K562 (cell line): Measurements from ENCODE around the gene LOXHD1. TPM values are rescaled to one million over a fixed set of nuclear protein-coding genes. Genes with fewer than 3 reads are reported as not detected.

Source experiments
- ATAC-seq: fragments of 200-7000 bp; cut with Tn5 transposase; 3 replicates; pipeline ENCODE4 v1.9.1; 2020; ENCODE audit warnings: moderate library complexity
- BruUV-seq: library from RNA; stranded (reverse); fragments of 400-500 nt; replicated peaks from 2 replicates; lab custom pipeline; 2021; lab: Mats Ljungman, UMichigan
- CTCF ChIA-PET: fragments of 300-600 bp; formaldehyde crosslinking; extraction: SDS; loops from one replicate; lab custom pipeline; 2021; ENCODE audit warnings: low intra/inter-chr PET ratio; lab: Yijun Ruan, JAX
- POLR2A ChIA-PET: fragments of 300-600, 350-650 bp; sonication (Branson Sonifier 250); formaldehyde crosslinking; extraction: SDS; loops from one replicate; lab custom pipeline; 2021; ENCODE audit warnings: antibody characterized with exemption, inconsistent platforms; lab: Yijun Ruan, JAX
- DNase-seq, 4 experiments: peaks; one replicate each; pipeline versions ENCODE4 v3.0.0 to v3.0.0-alpha.2; 2011 to 2018; ENCODE audit warnings: low spot score in 3 of 4, mixed read lengths in 3 of 4; ENCODE audit errors: extremely low read depth in 1 of 4
- FAIRE-seq: peaks from 2 replicates; lab custom pipeline; 2011; peaks lifted over from hg19 to GRCh38; lab: Jason Lieb, UNC
- H2AFZ ChIP-seq: 2 replicates; pipeline ENCODE4 v1.6.0; 2011; ENCODE audit warnings: low read depth, low read length, control low read depth, inconsistent platforms
- H3K27ac ChIP-seq: fragments of 200-600 bp; 3 replicates; pipeline ENCODE4 v1.8.0; 2011; ENCODE audit warnings: low read depth, mild to moderate bottlenecking, control low read depth, inconsistent platforms, low read length, moderate library complexity, mixed read lengths; ENCODE audit errors: extremely low read depth
- H3K27me3 ChIP-seq, 2 experiments: fragments of 300-600 bp in 1 of 2; 2 replicates in 1 of 2; 3 replicates in 1 of 2; pipeline versions ENCODE4 v1.6.0 to v1.8.0; 2011; ENCODE audit warnings: inconsistent platforms in 2 of 2, low read length in 2 of 2, mild to moderate bottlenecking in 1 of 2, mixed read lengths in 1 of 2, moderate library complexity in 1 of 2; ENCODE audit not compliant: control insufficient read depth in 2 of 2, insufficient read depth in 2 of 2
- H3K36me3 ChIP-seq: fragments of 300-600 bp; 3 replicates; pipeline ENCODE4 v1.8.0; 2011; ENCODE audit warnings: mild to moderate bottlenecking, low read length, inconsistent platforms; ENCODE audit not compliant: control insufficient read depth, insufficient read depth
- H3K4me1 ChIP-seq, 2 experiments: fragments of 200-600 bp in 1 of 2; replicated peaks in 1 of 2; 2 replicates in 1 of 2; 3 replicates in 1 of 2; pipeline versions ENCODE4 v1.5.1 to v1.8.0; 2011; ENCODE audit warnings: inconsistent platforms in 2 of 2, low read length in 2 of 2, mild to moderate bottlenecking in 1 of 2, mixed read lengths in 1 of 2, moderate library complexity in 1 of 2; ENCODE audit not compliant: control insufficient read depth in 2 of 2, insufficient read depth in 2 of 2
- H3K4me2 ChIP-seq: 2 replicates; pipeline ENCODE4 v1.6.1; 2011; ENCODE audit warnings: low read length, control low read depth, inconsistent platforms, mixed read lengths; ENCODE audit not compliant: insufficient read depth
- H3K4me3 ChIP-seq: fragments of 200-600 bp; sonication (generic), shearing (Covaris generic); 2 replicates; pipeline ENCODE4 v1.5.1; 2016; ENCODE audit warnings: control low read depth, inconsistent platforms
- H3K79me2 ChIP-seq: fragments of 200-600 bp; 3 replicates; pipeline ENCODE4 v1.8.0; 2011; ENCODE audit warnings: low read length, inconsistent platforms; ENCODE audit not compliant: control insufficient read depth, insufficient read depth
- H3K9ac ChIP-seq, 2 experiments: 2 replicates each; pipeline versions ENCODE4 v1.6.0 to v1.6.1; 2011; ENCODE audit warnings: low read depth in 2 of 2, low read length in 2 of 2, control low read depth in 1 of 2, inconsistent platforms in 1 of 2, mild to moderate bottlenecking in 1 of 2, mixed read lengths in 1 of 2; ENCODE audit not compliant: insufficient read depth in 1 of 2
- H3K9me1 ChIP-seq: one replicate; pipeline ENCODE4 v1.6.0; 2011; ENCODE audit warnings: inconsistent platforms, mild to moderate bottlenecking, low read length, moderate library complexity; ENCODE audit not compliant: control insufficient read depth, insufficient read depth
- H3K9me3 ChIP-seq: replicated peaks from 2 replicates; pipeline ENCODE4 v1.5.1; 2011; ENCODE audit warnings: low read depth, low read length, inconsistent platforms; ENCODE audit not compliant: control insufficient read depth, insufficient read depth
- H4K20me1 ChIP-seq: replicated peaks from 2 replicates; pipeline ENCODE4 v1.6.1; 2011; ENCODE audit warnings: low read length, inconsistent platforms, mixed read lengths; ENCODE audit not compliant: control insufficient read depth, insufficient read depth
- ATF7 ChIP-seq: fragments of 450-650 bp; IDR thresholded peaks from 2 replicates; pipeline ENCODE4 v1.7.1; 2014; ENCODE audit warnings: mild to moderate bottlenecking, moderate library complexity
- TSHZ1 ChIP-seq: fragments of 250-450 bp; sonication (Bioruptor Pico); IDR thresholded peaks from 2 replicates; pipeline ENCODE4 v1.4.0; 2020; ENCODE audit warnings: mild to moderate bottlenecking, moderate library complexity
- in situ Hi-C: fragments of 300-500 bp; cut with MboI; formaldehyde crosslinking; loops from 4 replicates; pipeline ENCODE4 v1.15.0; 2018; ENCODE audit warnings: inconsistent platforms, mixed read lengths
- intact Hi-C: fragments of 100-400 bp; cut with micrococcal nuclease; formaldehyde crosslinking; loops from 2 replicates; pipeline ENCODE4 v1.14.2; 2022
- polyA plus RNA-seq, 8 experiments: library from polyadenylated mRNA; depleted of rRNA in 4 of 8; stranded (reverse) in 5 of 8; unstranded in 3 of 8; fragments of >200 nt; fragmentation: Nextera tagmentation in 2 of 8; fragmentation: Illumina TruSeq in 1 of 8; extraction: Ambion mirVana in 2 of 8; extraction: Trizol in 1 of 8; gene quantifications; 2 replicates each; pipeline versions ENCODE4 v1.2.1 to v1.2.3, GENCODE V29; 2011 to 2014; ENCODE audit warnings: inconsistent platforms in 1 of 8, missing spikeins in 1 of 8
- total RNA-seq, 7 experiments: library from RNA; depleted of rRNA in 6 of 7; stranded (reverse); fragments of >200 nt in 6 of 7; fragmentation: Illumina TruSeq in 2 of 7; extraction: Trizol in 2 of 7; gene quantifications; 2 replicates each; pipeline versions ENCODE4 v1.2.1 to v1.2.3, GENCODE V29; 2011 to 2021; ENCODE audit warnings: low replicate concordance in 1 of 7

The LOXHD1 gene
- total and polyA plus RNA-seq, 9 of the 15 experiments (the other 6 are each of a cell fraction or from before 2014, with no cell fraction given): not detected

- intact Hi-C loops: no loop called here
- BruUV-seq: no TSS peak
- no peak for FAIRE-seq
Measured at GRCh38 chr18:46581648-46582047, 75.4 kb downstream of the LOXHD1 start.

More at GRCh38 chr18:46581648-46582047, 75.4 kb downstream of the LOXHD1 start:
- no peaks in the 10 kb centered on the region for H3K4me1 ChIP-seq
- no peaks in the 10 kb centered on the region; the same call in 1 of the 2 replicates for H3K9me3 ChIP-seq
- in situ Hi-C loops: no loop called here
- no peaks in the 10 kb centered on the region for H3K79me2 ChIP-seq
- ATAC-seq: no peak
- H3K9me1 ChIP-seq: no peaks in the 10 kb centered on the region
- no peaks in the 10 kb centered on the region for H3K36me3 ChIP-seq
- no peak for DNase-seq
- TF ChIP-seq TSHZ1 (CRISPR knock-in tag) (no peak), ATF7 (no peak)
- TF ChIP-seq, all 486 proteins: peak for 0
- H2AFZ ChIP-seq: no peak overlapping the region
- ChIA-PET POLR2A (no interaction called here), CTCF (interaction anchor here (0.7 kb wide), 1 partner anchor 85 kb away, joined by 3 read pairs; no protein-coding TSS in a partner anchor)
- H3K27me3 ChIP-seq: no peaks in the 10 kb centered on the region
- no peaks in the 10 kb centered on the region for H4K20me1 ChIP-seq
- H3K4me2 ChIP-seq: no peak overlapping the region
- H3K9ac ChIP-seq: no peak overlapping the region
- H3K4me3 ChIP-seq: no peak overlapping the region
- H3K27ac ChIP-seq: no peak overlapping the region
